Measurements from ENCODE around the gene CEP112.

Gene CEP112

DNA sequence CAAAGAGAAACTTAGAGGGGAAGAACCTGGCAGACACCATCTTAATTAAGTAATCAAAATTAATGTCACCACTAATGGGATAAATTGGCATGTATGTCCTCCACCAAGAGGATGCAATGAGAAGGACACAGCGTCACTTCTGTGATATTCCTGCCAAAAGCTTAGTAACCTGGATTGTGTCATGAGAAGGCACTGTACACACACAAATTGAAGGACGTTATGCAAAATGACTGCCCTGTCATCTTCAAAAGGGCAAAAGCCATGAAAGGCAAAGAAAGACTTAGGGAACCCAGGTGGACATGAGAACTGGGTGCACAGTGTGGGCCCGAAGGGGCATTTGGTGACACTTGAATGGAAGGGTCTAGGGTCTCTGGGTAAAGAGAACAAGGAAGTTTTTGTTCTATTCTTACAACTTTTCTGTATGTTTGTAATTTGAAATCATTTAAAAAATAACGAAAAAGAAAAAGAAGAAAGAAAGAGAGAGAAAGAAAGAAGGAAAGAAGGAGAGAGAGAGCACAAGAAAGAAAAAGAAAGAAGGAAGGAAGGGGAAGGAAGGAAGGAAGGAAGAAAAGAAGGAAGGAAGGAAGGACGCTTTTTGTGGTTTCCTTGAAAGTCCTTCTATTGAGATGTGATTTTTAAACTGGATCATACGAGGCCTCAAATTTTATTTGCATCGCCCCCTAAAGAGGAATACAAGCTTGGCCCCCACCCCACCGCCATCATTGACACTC is 41.3 kb upstream of the CEP112 start:
- TF ChIP-seq, protein P1, sequence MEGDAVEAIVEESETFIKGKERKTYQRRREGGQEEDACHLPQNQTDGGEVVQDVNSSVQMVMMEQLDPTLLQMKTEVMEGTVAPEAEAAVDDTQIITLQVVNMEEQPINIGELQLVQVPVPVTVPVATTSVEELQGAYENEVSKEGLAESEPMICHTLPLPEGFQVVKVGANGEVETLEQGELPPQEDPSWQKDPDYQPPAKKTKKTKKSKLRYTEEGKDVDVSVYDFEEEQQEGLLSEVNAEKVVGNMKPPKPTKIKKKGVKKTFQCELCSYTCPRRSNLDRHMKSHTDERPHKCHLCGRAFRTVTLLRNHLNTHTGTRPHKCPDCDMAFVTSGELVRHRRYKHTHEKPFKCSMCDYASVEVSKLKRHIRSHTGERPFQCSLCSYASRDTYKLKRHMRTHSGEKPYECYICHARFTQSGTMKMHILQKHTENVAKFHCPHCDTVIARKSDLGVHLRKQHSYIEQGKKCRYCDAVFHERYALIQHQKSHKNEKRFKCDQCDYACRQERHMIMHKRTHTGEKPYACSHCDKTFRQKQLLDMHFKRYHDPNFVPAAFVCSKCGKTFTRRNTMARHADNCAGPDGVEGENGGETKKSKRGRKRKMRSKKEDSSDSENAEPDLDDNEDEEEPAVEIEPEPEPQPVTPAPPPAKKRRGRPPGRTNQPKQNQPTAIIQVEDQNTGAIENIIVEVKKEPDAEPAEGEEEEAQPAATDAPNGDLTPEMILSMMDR (IDR thresholded peaks at IDR 0.05; ENCODE audit: low read depth, low read length) = no peak
- Histone ChIP-seq H3K9me3 (no peaks in the 10 kb centered on the region), H3K36me3 (no peaks in the 10 kb centered on the region)

DNA sequence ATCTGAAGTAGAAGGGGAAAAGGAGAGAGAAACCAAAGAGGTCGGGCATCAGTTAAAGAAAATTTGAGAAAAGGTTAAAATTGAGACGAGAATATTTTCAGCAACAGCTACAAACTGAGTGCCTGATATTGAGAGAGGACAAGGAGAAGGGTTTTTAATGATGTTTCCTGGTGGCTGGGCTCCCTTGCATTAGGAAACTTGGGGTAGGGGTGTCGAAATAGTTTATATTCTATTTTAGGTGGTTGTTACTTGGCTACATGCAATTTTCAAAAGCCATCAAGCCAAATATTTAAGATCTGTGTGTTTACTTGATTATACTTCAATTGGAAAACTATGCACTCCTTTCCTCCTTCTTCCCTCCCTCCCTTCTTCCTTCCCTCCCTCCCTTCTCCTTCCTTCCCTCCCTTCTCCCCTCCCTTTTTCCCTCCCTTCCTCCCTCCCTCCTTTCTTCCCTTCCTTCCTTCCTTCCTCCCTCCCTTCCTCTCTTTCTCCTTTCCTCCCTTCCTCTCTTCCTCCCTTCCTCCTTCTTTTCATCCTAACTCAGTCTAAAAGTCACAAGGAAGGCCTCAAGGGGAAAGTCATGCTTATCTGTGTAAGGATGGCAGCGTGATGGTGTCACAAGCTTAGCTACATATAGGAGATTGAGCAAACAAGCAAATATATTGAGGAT is 39.1 kb upstream of the CEP112 start:
- no peaks in the 10 kb centered on the region for H3K4me1 ChIP-seq
- no peaks in the 10 kb centered on the region for H3K9me3 ChIP-seq
- TF ChIP-seq, protein P1 (IDR thresholded peaks at IDR 0.05; ENCODE audit: low read depth, low read length) = no peak
- H3K27me3 ChIP-seq = no peaks in the 10 kb centered on the region
- no peak for DNase-seq
- H3K4me3 ChIP-seq (ENCODE audit: low read depth, low read length) = no peak overlapping the region
- H3K36me3 ChIP-seq = no peaks in the 10 kb centered on the region

More for the DNA sequence above, 41.3 kb upstream of the CEP112 start:
- Histone ChIP-seq H3K4me3 (ENCODE audit: low read depth, low read length) (no peak overlapping the region), H3K4me1 (no peaks in the 10 kb centered on the region), H3K27me3 (no peaks in the 10 kb centered on the region)
- no peak for DNase-seq

DNA sequence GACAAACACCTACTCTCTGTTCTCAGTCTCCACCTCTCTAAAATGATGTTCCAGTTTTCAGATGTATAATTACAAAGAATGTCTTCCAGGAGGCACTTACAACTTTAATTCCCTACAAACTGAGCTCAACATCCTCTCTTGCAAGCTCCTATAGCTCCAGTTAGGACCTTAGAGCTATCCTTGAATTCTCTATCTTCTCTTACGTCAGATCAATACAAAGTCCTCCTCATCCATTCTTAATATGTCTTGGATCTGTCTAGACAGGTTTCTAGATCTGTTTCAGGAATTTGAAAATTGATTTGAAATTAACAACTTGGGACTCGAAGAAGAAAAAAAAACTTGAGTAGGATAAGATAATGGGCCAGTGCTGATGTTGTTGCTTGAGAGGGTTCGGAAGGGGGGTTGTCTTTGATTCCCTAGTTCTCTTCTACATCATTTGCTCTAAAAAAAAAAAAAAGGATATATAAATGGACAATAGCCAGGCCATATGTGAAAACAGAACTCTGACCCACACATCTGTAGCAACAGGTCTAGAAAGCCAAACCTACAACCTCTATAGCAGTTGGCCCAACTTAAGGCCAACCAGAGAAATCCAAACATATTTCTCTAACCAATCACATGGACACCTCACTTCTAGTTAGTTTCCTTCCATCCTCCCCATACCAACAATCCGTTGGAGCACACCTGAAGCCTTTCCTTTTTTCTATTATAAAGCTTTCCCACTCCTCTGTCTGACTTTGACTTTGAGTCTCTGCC is 38.0 kb upstream of the CEP112 start:
- Histone ChIP-seq H3K9me3 (no peaks in the 10 kb centered on the region), H3K4me3 (ENCODE audit: low read depth, low read length) (no peak overlapping the region), H3K36me3 (no peaks in the 10 kb centered on the region), H3K27me3 (no peaks in the 10 kb centered on the region; the same call in 1 of the 2 replicates), H3K4me1 (no peaks in the 10 kb centered on the region)
- DNase-seq = no peak
- TF ChIP-seq, protein P1 (IDR thresholded peaks at IDR 0.05; ENCODE audit: low read depth, low read length) = no peak

DNA sequence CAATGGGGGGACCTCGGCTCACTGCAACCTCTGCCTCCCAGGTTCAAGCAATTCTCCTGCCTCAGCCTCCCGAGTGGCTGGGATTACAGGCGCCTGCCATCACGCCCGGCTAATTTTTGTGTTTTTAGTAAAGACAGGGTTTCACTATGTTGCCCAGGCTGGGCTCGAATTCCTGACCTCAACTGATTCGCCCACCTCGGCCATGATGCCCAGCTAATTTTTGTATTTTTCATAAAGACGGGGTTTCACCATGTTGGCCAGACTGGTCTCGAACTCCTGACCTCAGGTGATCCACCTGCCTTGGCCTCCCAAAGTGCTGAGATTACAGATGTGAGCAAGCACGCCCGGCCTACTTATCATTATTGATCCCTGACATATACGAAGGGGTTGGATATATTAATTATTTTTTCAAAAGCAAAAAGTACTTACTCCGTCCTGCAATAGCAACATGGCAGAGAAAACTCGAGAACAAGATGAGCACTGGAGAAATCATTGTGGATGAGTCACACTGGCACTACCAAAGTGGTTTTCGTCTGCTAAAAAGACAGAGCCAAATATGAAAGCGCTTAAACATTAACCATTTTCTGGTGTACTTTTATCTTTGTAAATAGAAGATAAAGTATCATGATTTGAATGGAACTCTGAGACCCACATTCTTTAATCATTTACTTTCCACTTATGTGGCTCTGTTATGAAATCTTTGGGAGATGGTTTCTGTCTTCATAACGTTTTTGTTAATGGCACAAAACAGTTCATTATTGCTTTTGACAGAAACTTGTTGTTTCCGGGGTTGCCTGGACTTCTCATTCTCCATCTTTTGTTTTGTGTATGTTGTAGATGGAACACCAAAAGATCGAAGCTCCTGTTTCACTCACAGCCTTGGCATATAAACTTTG is 37.2 kb upstream of the CEP112 start, which contains the start of gene APOH:
TSS of gene APOH (minus strand) at position 529 of the 896 bp plus-strand sequence. CDS start at position 493, 36 bp downstream.
- Histone ChIP-seq H3K27me3 (no peaks in the 10 kb centered on the region; the same call in 1 of the 2 replicates), H3K9me3 (no peaks in the 10 kb centered on the region), H3K4me3 (ENCODE audit: low read depth, low read length) (no peak within 1 kb of the TSS), H3K4me1 (no peaks in the 10 kb centered on the region), H3K36me3 (no peaks in the 10 kb centered on the region)
- TF ChIP-seq, protein P1 (IDR thresholded peaks at IDR 0.05; ENCODE audit: low read depth, low read length) = no peak
- DNase-seq = no peak

DNA sequence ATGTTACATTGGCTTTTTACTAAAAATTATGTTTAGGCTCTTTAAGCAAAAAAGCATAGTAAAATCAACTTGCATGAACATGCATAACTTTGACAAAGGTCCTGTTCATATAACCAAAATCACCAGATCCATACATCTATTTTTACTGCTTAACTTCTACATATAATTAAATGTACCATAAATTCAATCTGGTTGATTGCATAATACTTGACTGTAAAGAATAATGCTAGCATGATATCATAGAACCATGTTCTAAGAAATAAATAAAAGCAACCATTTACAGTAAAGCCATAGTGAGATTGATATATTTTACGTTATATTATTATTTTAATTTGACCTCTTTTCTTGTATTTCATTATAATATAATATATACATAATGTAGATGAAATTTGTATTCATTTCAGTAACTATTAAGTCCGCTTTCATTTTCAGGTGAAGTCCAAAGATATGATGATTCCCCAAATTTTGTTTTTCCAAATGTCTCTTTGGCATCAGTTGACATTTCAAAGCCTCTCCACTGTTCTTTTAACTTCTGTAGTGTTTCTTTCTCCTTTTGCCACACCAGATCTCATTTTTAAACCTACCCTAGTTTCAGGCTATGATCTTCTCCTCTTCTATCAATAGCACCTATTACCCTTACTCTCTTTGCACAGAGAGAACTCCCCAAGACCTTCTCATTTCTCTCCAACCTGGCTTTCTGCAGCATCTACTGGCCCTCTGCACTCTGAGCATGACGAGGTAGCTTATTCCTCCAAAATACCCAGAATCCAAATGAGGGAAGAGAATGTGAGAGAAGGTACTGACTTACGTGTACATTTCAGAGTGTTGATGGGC is 35.5 kb upstream of the CEP112 start:
- no peaks in the 10 kb centered on the region for H3K36me3 ChIP-seq
- TF ChIP-seq, protein P1 (IDR thresholded peaks at IDR 0.05; ENCODE audit: low read depth, low read length) = no peak
- no peaks in the 10 kb centered on the region for H3K4me1 ChIP-seq
- no peak for DNase-seq
- H3K27me3 ChIP-seq = no peaks in the 10 kb centered on the region; the same call in 1 of the 2 replicates
- H3K9me3 ChIP-seq = no peaks in the 10 kb centered on the region
- no peak overlapping the region for H3K4me3 ChIP-seq (ENCODE audit: low read depth, low read length)

Measured in BE2C (cell line).